ENCODE results near the gene AXIN1. TPM values are rescaled to one million over a fixed set of nuclear protein-coding genes. Genes with fewer than 3 reads are reported as not detected.

Gene AXIN1
- polyA plus RNA-seq, 2 of the 4 experiments (the other 2 are of a cell fraction) = 8.7 to 19.3 TPM

GRCh38 chr16:276426-277077 is 76.0 kb downstream of the AXIN1 start:
- TF ChIP-seq, protein P1, sequence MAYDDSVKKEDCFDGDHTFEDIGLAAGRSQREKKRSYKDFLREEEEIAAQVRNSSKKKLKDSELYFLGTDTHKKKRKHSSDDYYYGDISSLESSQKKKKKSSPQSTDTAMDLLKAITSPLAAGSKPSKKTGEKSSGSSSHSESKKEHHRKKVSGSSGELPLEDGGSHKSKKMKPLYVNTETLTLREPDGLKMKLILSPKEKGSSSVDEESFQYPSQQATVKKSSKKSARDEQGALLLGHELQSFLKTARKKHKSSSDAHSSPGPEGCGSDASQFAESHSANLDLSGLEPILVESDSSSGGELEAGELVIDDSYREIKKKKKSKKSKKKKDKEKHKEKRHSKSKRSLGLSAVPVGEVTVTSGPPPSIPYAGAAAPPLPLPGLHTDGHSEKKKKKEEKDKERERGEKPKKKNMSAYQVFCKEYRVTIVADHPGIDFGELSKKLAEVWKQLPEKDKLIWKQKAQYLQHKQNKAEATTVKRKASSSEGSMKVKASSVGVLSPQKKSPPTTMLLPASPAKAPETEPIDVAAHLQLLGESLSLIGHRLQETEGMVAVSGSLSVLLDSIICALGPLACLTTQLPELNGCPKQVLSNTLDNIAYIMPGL (CRISPR knock-in tag; IDR thresholded peaks at IDR 0.05; ENCODE audit: borderline replicate concordance) = no peak
- TF ChIP-seq MAX (IDR thresholded peaks at IDR 0.05) (no peak), HOXA7 (CRISPR knock-in tag; IDR thresholded peaks at IDR 0.05) (no peak), NPAS2 (CRISPR knock-in tag; IDR thresholded peaks at IDR 0.05; ENCODE audit: borderline replicate concordance) (no peak), HES2 (IDR thresholded peaks at IDR 0.05) (no peak), HOXB5 (CRISPR knock-in tag; IDR thresholded peaks at IDR 0.05) (no peak)
- TF ChIP-seq, protein P2, sequence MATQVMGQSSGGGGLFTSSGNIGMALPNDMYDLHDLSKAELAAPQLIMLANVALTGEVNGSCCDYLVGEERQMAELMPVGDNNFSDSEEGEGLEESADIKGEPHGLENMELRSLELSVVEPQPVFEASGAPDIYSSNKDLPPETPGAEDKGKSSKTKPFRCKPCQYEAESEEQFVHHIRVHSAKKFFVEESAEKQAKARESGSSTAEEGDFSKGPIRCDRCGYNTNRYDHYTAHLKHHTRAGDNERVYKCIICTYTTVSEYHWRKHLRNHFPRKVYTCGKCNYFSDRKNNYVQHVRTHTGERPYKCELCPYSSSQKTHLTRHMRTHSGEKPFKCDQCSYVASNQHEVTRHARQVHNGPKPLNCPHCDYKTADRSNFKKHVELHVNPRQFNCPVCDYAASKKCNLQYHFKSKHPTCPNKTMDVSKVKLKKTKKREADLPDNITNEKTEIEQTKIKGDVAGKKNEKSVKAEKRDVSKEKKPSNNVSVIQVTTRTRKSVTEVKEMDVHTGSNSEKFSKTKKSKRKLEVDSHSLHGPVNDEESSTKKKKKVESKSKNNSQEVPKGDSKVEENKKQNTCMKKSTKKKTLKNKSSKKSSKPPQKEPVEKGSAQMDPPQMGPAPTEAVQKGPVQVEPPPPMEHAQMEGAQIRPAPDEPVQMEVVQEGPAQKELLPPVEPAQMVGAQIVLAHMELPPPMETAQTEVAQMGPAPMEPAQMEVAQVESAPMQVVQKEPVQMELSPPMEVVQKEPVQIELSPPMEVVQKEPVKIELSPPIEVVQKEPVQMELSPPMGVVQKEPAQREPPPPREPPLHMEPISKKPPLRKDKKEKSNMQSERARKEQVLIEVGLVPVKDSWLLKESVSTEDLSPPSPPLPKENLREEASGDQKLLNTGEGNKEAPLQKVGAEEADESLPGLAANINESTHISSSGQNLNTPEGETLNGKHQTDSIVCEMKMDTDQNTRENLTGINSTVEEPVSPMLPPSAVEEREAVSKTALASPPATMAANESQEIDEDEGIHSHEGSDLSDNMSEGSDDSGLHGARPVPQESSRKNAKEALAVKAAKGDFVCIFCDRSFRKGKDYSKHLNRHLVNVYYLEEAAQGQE (IDR thresholded peaks at IDR 0.05) = no peak
- no peak overlapping the region; the same call in 2 of the 3 replicates for H3K4me3 ChIP-seq
- H3K27ac ChIP-seq = peak overlapping the region in 1 of 2 experiments; percentile 90; a peak in 4 of 6 replicates
- DNase-seq (ENCODE audit: low read depth in 1 of 2, low spot score in 1 of 2) (no peak), FAIRE-seq (no peak), ATAC-seq (no peak)
- 93% methylated on average over 20 of the region's 20 CpGs for WGBS (ENCODE audit: missing lambda C conversion rate)
- H3K9me3 ChIP-seq = no peaks in the 10 kb centered on the region
- H3K4me1 ChIP-seq = peaks cover 31% of the 10 kb centered on the region
- POLR2A ChIA-PET = no interaction called here
- CTCF ChIA-PET = interaction anchor here (1.3 kb wide), 3 partner anchors 10 to 85 kb away, joined by 3 to 4 read pairs (median 4); no protein-coding TSS in a partner anchor
- H3K4me2 ChIP-seq = peak overlapping the region; percentile 94

DNA sequence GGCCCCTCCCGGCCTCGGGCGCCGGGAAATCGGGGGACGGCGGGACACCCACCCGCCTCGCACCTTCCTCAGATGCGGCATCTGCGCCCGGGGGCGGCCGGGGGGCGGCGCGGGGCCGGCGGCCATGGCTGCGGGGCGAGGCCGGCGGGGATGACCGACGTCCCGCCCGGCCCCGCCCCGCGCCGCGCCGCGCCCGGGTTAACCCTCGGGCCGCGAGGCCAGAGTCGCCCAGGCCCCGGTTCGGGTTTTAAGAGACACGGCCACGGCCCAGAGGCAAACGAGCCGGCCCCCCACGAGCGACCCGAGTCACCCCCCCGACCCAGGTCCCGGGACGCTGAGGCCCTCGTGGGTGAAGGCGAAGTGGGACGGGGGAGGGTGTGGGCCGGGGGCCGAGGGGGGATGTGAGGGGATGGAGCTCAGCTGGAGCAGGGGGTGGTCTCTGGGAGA is 76.7 kb downstream of the AXIN1 start, which contains the start of gene RGS11:
TSS of gene RGS11 (minus strand) at position 159 of the 447 bp plus-strand sequence. CDS start at position 126, 33 bp downstream.
- POLR2A ChIA-PET = no interaction called here
- Histone ChIP-seq H3K4me2 (peak within 1 kb of the TSS; percentile 94), H3K27ac (peak within 1 kb of the TSS; percentile 88 to 90), H3K9me3 (no peaks in the 10 kb centered on the region), H3K4me1 (peaks cover 30% of the 10 kb centered on the region), H3K4me3 (peak within 1 kb of the TSS; percentile 57)
- CTCF ChIA-PET = interaction anchor here (0.6 to 1.3 kb wide), 2 partner anchors 86 to 222 kb away, joined by 3 read pairs; partner anchors contain the start of genes POLR3K and SNRNP25
- no peak for DNase-seq (ENCODE audit: low read depth in 1 of 2, low spot score in 1 of 2)
- FAIRE-seq = no peak
- WGBS (ENCODE audit: missing lambda C conversion rate) = no CpG with 5 or more reads among the region's 56 CpGs
- TF ChIP-seq RCOR1 (IDR thresholded peaks at IDR 0.05; ENCODE audit: low read depth, low read length) (no peak), JUNB (IDR thresholded peaks at IDR 0.05) (no peak), ELK1 (IDR thresholded peaks at IDR 0.05; ENCODE audit: low read depth, low read length) (no peak), FOSB (CRISPR knock-in tag; IDR thresholded peaks at IDR 0.05) (no peak), PHF8 (IDR thresholded peaks at IDR 0.05; ENCODE audit: borderline replicate concordance, low read depth) (peak; percentile 24; the same call in 1 of the 2 replicates)
- ATAC-seq = peak; percentile 18 to 28; a peak in 2 of 6 replicates
